ENCODE measurements around the gene MCRIP2.

- no peak for TF ChIP-seq EP300 (IDR thresholded peaks at IDR 0.05; ENCODE audit: borderline replicate concordance)
- TF ChIP-seq CREB1 (IDR thresholded peaks at IDR 0.05; ENCODE audit: low read depth) = no peak
- no peak for TF ChIP-seq EGR1 (IDR thresholded peaks at IDR 0.05)
- no peak for TF ChIP-seq TAF1 (IDR thresholded peaks at IDR 0.05; ENCODE audit: low read depth)
- TF ChIP-seq FOXM1 (IDR thresholded peaks at IDR 0.05; ENCODE audit: borderline replicate concordance, low read depth) = no peak
- TF ChIP-seq YY1 (IDR thresholded peaks at IDR 0.05; ENCODE audit: low read depth) = no peak
- TF ChIP-seq USF1 (IDR thresholded peaks at IDR 0.05) = no peak
- no peak for TF ChIP-seq RAD21 (IDR thresholded peaks at IDR 0.05; ENCODE audit: low read depth)
- no peak for TF ChIP-seq NFIC (IDR thresholded peaks at IDR 0.05)
Measured at GRCh38 chr16:680967-681745, 39.5 kb downstream of the MCRIP2 start.

All from Ishikawa (cell line).